Lower leg skin (tissue), 3 donors: ENCODE data around the gene LNX2.

Experiments used
- POLR2A ChIP-seq, 2 donors: fragments of 450-650 bp; IDR thresholded peaks; one replicate each; pipeline ENCODE4 v1.6.1; 2016 to 2017; ENCODE audit warnings: antibody characterized with exemption in 2 of 2, mild to moderate bottlenecking in 1 of 2, moderate library complexity in 1 of 2
- TF ChIP-seq, protein P1 (sequence below), 3 donors: fragments of 450-650 bp; IDR thresholded peaks; one replicate each; pipeline ENCODE4 v1.5.1; 2016; ENCODE audit warnings: antibody characterized with exemption in 3 of 3, mild to moderate bottlenecking in 3 of 3, moderate library complexity in 2 of 3

- no peak for TF ChIP-seq POLR2A (IDR thresholded peaks at IDR 0.05)
- TF ChIP-seq, protein P1, sequence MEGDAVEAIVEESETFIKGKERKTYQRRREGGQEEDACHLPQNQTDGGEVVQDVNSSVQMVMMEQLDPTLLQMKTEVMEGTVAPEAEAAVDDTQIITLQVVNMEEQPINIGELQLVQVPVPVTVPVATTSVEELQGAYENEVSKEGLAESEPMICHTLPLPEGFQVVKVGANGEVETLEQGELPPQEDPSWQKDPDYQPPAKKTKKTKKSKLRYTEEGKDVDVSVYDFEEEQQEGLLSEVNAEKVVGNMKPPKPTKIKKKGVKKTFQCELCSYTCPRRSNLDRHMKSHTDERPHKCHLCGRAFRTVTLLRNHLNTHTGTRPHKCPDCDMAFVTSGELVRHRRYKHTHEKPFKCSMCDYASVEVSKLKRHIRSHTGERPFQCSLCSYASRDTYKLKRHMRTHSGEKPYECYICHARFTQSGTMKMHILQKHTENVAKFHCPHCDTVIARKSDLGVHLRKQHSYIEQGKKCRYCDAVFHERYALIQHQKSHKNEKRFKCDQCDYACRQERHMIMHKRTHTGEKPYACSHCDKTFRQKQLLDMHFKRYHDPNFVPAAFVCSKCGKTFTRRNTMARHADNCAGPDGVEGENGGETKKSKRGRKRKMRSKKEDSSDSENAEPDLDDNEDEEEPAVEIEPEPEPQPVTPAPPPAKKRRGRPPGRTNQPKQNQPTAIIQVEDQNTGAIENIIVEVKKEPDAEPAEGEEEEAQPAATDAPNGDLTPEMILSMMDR (IDR thresholded peaks at IDR 0.05), result no peak
Measured at GRCh38 chr13:27639186-27639585, 18.9 kb upstream of the LNX2 start.
